HG03457 (cell line): Measurements from ENCODE around the gene IQCK.

Experiments used
- ATAC-seq: cut with Tn5 transposase; IDR thresholded peaks from one replicate; pipeline ENCODE4 v1.9.1; 2021; ENCODE audit warnings: moderate number of reproducible peaks; ENCODE audit not compliant: unreplicated experiment

IQCK gene

DNA sequence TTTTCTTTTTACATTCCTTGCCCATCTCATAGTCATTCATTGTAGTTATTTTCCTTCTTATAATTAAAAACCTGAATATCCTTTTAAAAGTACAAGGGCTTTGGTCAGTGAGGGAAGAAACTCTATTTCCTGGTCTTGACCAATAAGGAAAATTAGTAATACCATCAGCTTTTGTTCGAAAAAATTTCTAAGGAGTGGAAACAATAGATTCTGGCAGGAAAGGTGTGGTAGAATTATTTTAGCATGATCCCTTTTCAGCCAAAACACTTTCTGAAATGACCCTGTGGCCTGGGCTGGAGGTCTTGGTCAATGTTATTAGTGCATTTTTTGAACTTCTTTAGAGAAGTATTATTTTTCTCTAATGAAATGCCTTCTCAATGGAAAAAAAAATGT is 36.6 kb downstream of the IQCK start:
- no peak for ATAC-seq

DNA sequence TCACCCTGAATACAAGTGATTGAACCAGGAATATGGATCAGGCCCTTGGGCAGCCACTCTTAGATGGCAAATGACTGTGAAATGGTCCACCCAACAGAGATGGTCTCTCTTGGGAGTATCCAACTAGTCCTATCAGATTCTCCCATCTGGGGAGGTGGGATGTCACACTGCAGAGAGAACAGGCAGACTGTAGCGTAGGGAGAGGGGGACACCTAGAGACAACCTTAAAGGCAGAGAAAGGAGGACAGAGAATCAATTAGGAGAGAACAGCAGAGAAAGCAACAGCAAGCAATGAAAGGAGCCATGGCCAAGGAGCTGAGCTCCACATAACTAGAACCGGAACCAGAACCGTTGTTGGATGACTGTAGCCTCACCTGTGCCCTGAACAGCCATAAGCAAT is 37.2 kb downstream of the IQCK start:
- no peak for ATAC-seq

- no peak for ATAC-seq
Observed at GRCh38 chr16:19757026-19757425, 39.0 kb downstream of the IQCK start.

GRCh38 chr16:19757762-19758595 is 39.9 kb downstream of the IQCK start:
- ATAC-seq: no peak

DNA sequence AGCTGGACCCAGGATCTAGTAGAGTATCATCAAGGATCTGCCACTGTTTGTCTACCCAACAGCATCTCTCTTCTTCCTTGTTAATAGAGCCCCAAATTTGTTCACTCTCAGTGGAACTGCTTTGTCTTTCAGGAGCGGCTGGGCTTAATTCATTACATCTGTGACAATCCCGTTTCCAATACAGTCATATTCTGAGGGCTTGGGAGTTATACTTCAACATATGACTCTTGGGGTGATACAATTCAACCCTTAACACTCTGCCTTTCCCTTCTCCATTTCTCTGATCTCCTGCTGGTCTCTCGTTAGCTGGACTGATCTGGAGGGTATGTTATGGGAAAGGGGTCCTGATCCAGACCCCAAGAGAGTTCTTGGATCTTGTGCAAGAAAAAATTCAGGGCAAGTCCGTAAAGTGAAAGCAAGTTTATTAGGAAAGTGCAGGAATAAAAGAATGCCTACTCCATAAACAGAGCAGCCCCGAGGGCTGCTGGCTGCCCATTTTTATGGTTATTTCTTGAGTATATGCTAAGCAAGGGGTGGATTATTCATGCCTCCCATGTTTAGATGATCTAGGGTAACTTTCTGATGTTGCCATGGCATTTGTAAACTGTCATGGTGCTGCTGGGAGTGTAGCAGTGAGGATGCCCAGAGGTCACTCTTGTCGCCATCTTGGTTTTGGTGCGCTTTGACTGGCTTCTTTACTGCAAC is 42.4 kb downstream of the IQCK start:
- no peak for ATAC-seq

DNA sequence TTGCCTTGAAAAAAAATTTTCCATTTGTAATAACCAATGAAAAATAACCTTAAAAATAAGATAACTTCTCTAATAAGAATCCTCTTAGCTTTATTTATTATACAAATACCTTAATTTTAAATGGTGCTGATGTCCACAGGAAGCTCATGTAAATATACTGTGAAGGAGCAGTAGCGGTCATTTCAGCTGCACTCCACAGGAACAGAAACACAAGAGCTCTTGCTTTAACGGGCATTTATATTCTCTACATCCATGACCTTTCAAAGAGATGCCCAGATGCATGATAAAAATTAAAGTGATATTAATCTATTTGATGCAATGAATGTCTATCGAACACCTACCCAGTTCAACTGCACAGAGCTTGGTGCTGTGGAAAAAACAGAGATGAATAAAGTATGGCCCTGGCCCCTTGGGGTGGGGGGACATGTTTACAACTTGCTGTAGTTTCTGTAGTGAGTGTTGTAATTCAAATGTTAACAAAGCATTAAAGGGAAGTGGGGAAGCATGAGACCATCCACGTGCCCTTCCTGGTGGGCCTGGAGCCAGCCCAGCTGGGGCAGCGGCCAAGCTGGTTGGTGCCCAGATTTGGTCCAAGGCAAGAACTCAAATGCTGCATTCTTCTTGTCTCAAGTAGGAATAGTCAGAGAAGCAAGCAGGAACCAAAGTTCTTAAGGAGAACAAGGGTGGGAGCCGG is 47.9 kb downstream of the IQCK start:
- no peak for ATAC-seq

DNA sequence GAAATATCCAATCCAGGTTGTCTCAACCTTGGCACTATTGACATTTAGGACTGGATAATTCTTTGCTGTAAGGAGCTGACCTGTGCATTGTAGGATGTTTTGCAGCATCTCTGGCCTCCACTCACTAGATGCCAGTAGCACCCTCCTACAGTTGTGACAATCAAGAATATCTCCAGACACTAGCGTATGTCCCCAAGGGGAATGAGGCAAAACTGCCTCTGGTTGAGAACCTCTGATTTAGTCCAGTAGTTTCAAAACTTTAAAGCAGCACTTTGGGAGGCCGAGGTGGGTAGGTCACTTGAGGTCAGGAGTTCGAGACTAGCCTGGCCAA is 48.4 kb downstream of the IQCK start:
- ATAC-seq: no peak

GRCh38 chr16:19766988-19767387 is 48.9 kb downstream of the IQCK start:
- ATAC-seq: no peak

GRCh38 chr16:19767497-19767896 is 49.4 kb downstream of the IQCK start:
- ATAC-seq: no peak

- ATAC-seq: no peak
Observed at GRCh38 chr16:19769239-19769638, 51.2 kb downstream of the IQCK start.

- no peak for ATAC-seq
Observed at GRCh38 chr16:19771040-19771439, 53.0 kb downstream of the IQCK start.

- ATAC-seq: no peak
Observed at GRCh38 chr16:19771796-19772195, 53.7 kb downstream of the IQCK start.

GRCh38 chr16:19774024-19774423 is 56.0 kb downstream of the IQCK start:
- ATAC-seq: no peak

DNA sequence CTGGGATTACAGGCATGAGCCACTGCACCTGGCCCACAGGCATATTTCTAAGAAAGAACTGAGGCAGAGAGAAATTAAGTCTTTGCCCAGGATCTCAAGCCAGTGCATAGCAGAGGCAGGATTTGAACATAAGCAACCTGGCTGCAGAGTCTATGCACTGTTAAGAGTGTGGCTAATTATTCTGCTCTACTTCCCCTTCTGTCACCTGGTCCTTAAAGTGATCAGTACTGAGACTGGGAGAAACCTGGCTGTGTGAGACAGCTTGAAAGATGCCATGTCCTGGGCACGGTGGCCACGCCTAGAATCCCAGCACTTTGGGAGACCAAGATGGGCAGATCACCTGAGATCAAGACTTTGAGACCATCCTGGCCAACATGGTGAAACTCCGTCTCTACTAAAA is 58.1 kb downstream of the IQCK start:
- no peak for ATAC-seq

- no peak for ATAC-seq
Observed at GRCh38 chr16:19776565-19776964, 58.5 kb downstream of the IQCK start.

DNA sequence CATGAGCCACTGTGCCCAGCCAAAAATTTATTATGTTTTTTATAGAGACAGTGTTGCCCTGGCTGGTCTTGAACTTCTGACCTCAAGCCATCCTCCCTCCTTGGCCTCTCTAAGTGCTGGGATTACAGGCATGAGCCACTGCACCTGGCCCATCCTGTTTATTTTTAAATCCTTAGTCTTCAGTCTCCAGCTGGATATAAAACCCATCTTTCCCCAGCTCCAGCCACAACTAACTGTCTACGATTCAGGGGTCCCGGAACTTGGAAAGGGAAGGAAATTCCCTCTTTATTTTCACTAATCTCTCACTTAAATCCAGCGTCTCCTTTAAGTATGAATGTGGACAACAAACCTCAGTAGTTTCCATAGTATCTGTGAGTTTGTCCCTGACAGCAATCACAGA is 62.2 kb downstream of the IQCK start:
- no peak for ATAC-seq

GRCh38 chr16:19781226-19781625 is 63.2 kb downstream of the IQCK start:
- no peak for ATAC-seq

- ATAC-seq: no peak
Observed at GRCh38 chr16:19783363-19784182, 65.5 kb downstream of the IQCK start.

GRCh38 chr16:19784183-19784736 is 66.2 kb downstream of the IQCK start:
- ATAC-seq: no peak

DNA sequence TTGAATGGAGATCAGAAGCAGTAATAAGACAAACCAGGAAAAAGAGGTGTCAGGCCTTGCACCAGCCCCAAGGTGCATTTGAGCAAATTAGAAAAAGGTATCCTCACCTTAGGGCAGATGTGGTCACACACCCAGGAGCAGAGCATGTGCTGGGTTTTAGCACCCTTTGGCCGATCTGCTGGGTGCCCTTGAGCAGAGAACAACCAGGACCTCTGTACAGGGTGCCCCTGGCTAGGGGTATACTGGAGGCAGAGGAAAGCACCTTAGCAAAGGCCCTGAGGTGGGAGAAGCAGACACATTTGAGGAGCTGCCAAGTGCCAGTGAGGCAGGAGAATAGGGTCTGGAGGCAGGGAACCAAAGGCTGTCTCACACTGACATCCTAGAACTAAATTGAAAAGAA is 67.0 kb downstream of the IQCK start:
- ATAC-seq: no peak
